ENCODE measurements around the gene DNAAF5.
A peak's percentile ranks its signal among the peaks of the same experiment; 100 is the strongest.

Gene DNAAF5

GRCh38 chr7:707296-708000 lies 19.1 kb upstream of the DNAAF5 start:
- DNase-seq = no peak

GRCh38 chr7:710161-710560 lies 16.3 kb upstream of the DNAAF5 start:
- no peak for DNase-seq

GRCh38 chr7:711093-711921 lies 15.2 kb upstream of the DNAAF5 start:
- DNase-seq = no peak

- no peak for DNase-seq
Observed at GRCh38 chr7:711922-712380, 14.5 kb upstream of the DNAAF5 start.

- no peak for DNase-seq
Observed at GRCh38 chr7:712381-713138, 13.9 kb upstream of the DNAAF5 start.

- DNase-seq = no peak
Observed at GRCh38 chr7:713139-713457, 13.4 kb upstream of the DNAAF5 start.

GRCh38 chr7:713488-714230 lies 12.8 kb upstream of the DNAAF5 start:
- no peak for DNase-seq

- DNase-seq = no peak
Observed at GRCh38 chr7:714251-714671, 12.2 kb upstream of the DNAAF5 start.

GRCh38 chr7:716222-716621 lies 10.3 kb upstream of the DNAAF5 start:
- DNase-seq = no peak

- no peak for DNase-seq
Observed at GRCh38 chr7:716636-717035, 9.9 kb upstream of the DNAAF5 start.

- DNase-seq = no peak
Observed at GRCh38 chr7:721619-722248, 4.8 kb upstream of the DNAAF5 start.

- DNase-seq = no peak
Observed at GRCh38 chr7:723541-723940, 3.0 kb upstream of the DNAAF5 start.

GRCh38 chr7:724298-724697 lies 2.2 kb upstream of the DNAAF5 start:
- no peak for DNase-seq

- peak; percentile 70 for DNase-seq
Observed at GRCh38 chr7:725223-726005, 1.1 kb upstream of the DNAAF5 start.

- no peak for DNase-seq
Observed at GRCh38 chr7:726854-727103, 280 bp downstream of the DNAAF5 start.

- no peak for DNase-seq
Observed at GRCh38 chr7:727104-727805, 756 bp downstream of the DNAAF5 start, which contains the start of gene PRKAR1B. PRKAR1B (minus strand) TSS chr7:727281; CDS start chr7:711505, 15,776 bp downstream.

GRCh38 chr7:727806-728460 lies 1.4 kb downstream of the DNAAF5 start:
- no peak for DNase-seq

GRCh38 chr7:728602-729001 lies 2.1 kb downstream of the DNAAF5 start:
- no peak for DNase-seq

GRCh38 chr7:729140-730000 lies 2.9 kb downstream of the DNAAF5 start:
- DNase-seq = no peak

Data from fibroblast of skin of back (primary cell).